Spleen (tissue), 3 donors: Measurements from ENCODE around the gene NOS1AP.

Source experiments
- POLR2A ChIP-seq, 3 donors: fragments of 450-650 bp; IDR thresholded peaks; one replicate each; pipeline ENCODE4 v1.5.1; 2017; ENCODE audit warnings: antibody characterized with exemption in 3 of 3, mild to moderate bottlenecking in 1 of 3
- POLR2AphosphoS5 ChIP-seq, 3 donors: sonication (generic); formaldehyde crosslinking; IDR thresholded peaks; one replicate each; pipeline ENCODE4 v1.5.1; 2017; ENCODE audit warnings: antibody characterized with exemption in 3 of 3

DNA sequence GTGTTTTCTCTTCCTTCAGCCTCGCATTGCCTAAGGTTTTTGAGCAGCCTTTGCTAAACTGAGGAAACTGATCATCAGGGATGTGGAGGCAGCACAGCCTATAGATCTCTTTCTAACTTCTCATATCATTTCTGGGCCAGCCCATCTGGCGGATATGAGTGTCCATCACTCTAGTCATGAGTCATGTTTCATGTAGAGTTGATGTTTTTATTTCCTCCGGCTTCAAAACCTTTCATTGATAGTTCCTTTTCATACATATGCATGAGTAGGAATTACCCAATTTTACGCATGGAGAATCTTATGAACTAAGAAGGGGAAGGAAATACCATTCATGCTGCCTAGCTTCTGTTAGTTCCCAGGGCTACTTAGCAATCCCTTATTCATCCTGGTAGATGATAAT lies 240.8 kb downstream of the NOS1AP start:
- TF ChIP-seq POLR2AphosphoS5 (IDR thresholded peaks at IDR 0.05) (no peak), POLR2A (IDR thresholded peaks at IDR 0.05) (no peak)
